Measurements from ENCODE around the gene LRRTM2. TPM values are rescaled to one million over a fixed set of nuclear protein-coding genes. Genes with fewer than 3 reads are reported as not detected.

LRRTM2 gene
- total and polyA plus RNA-seq, 2 donors (not counting 1 experiment from before 2014, with no cell fraction given), result 0.01 TPM; not detected in 1

DNA sequence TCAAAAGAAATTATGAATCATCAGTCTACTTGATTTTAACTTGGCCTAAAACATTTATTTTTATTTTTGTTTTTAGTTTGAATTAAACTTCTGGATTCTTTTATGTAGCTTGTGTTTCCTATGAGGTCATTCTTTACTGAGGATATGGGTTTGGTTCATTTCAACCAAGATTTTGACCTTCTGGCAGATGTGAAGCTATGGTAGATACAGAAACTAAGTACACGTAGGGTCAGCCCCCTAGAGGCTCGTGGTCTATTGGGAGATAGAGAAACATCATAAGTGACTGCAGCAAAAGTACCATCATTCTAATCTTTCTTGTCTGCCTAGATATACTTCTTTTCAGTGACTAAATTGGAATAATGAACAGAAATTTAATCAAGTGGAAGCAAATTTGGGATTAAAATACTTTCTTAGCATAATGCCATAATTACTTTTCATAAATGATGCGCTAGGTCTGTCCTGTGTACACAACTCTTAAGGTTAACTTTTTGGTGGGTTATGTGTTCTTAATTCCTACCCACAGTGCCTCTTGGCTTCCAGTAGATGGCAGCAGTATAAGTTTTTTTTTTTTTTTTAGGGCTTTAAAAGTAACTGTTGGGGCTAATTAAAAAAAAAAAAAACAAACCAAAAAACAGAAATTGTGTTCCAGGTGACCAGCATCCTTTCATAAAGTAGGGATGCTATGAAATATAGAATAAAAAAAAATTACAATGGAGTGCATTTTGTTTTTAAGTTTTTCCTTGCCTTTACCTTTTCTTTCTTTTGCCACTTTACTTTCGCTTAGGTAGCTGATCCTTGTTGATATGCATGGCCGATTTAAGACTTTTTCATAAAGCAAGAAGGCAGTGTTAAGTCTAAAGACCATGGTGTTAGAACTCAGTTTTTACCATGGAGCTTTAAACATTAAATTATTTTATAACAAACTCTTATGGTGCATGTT is 49.9 kb downstream of the LRRTM2 start:
- H3K4me1 ChIP-seq (ENCODE audit: control insufficient read depth in 2 of 2, insufficient read depth in 2 of 2, low read length in 2 of 2), result no peaks in the 10 kb centered on the region
- ATAC-seq (ENCODE audit: low read depth), result peak; percentile 39
- peak; percentile 25 for DNase-seq
- peaks cover 0 to 17% of the 10 kb centered on the region in 2 experiments for H3K36me3 ChIP-seq (replicated peaks in 1 of 2; ENCODE audit: control extremely low read depth in 1 of 2, control insufficient read depth in 1 of 2, extremely low read depth in 1 of 2, insufficient read depth in 2 of 2, low read length in 1 of 2)
- ChIA-PET POLR2A (interaction anchor here (0.6 kb wide), 1 partner anchor 98 kb away, joined by 4 read pairs; no protein-coding TSS in a partner anchor), CTCF (interaction anchor here (0.6 to 2.8 kb wide), 19 partner anchors 8 to 567 kb away, joined by 3 to 12 read pairs (median 4); no protein-coding TSS in a partner anchor)
- no peak overlapping the region for H3K4me2 ChIP-seq (replicated peaks; ENCODE audit: low read depth, low read length, poor library complexity, severe bottlenecking)
- Mint-ChIP-seq H3K4me3 (no peak overlapping the region), H3K4me1 (no peaks in the 10 kb centered on the region), H3K27ac (no peak overlapping the region), H3K27me3 (no peaks in the 10 kb centered on the region), H3K9me3 (ENCODE audit: insufficient read depth) (no peaks in the 10 kb centered on the region)
- TF ChIP-seq EZH2 (IDR thresholded peaks at IDR 0.05; ENCODE audit: borderline replicate concordance, insufficient read depth, low read depth, low read length, poor library complexity, severe bottlenecking), result no peak
- TF ChIP-seq, protein P1, sequence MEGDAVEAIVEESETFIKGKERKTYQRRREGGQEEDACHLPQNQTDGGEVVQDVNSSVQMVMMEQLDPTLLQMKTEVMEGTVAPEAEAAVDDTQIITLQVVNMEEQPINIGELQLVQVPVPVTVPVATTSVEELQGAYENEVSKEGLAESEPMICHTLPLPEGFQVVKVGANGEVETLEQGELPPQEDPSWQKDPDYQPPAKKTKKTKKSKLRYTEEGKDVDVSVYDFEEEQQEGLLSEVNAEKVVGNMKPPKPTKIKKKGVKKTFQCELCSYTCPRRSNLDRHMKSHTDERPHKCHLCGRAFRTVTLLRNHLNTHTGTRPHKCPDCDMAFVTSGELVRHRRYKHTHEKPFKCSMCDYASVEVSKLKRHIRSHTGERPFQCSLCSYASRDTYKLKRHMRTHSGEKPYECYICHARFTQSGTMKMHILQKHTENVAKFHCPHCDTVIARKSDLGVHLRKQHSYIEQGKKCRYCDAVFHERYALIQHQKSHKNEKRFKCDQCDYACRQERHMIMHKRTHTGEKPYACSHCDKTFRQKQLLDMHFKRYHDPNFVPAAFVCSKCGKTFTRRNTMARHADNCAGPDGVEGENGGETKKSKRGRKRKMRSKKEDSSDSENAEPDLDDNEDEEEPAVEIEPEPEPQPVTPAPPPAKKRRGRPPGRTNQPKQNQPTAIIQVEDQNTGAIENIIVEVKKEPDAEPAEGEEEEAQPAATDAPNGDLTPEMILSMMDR (IDR thresholded peaks at IDR 0.05), result peak; percentile 72
- no peak overlapping the region for H2AFZ ChIP-seq (ENCODE audit: insufficient read depth, low read depth, low read length, poor library complexity, severe bottlenecking)
- WGBS (ENCODE audit: insufficient coverage), result no CpG with 5 or more reads among the region's 5 CpGs
- H3K4me3 ChIP-seq (ENCODE audit: control extremely low read depth in 1 of 5, extremely low read depth in 1 of 5, insufficient read depth in 1 of 5, low read depth in 2 of 5, low read length in 4 of 5), result no peak overlapping the region
- H4K20me1 ChIP-seq (ENCODE audit: control insufficient read depth, insufficient read depth, low read length, poor library complexity, severe bottlenecking), result peaks cover 12% of the 10 kb centered on the region
- H3K9me3 ChIP-seq (ENCODE audit: control extremely low read depth in 1 of 3, control insufficient read depth in 2 of 3, insufficient read depth in 1 of 3, low read length in 2 of 3), result no peaks in the 10 kb centered on the region
- no peak overlapping the region for H3K9ac ChIP-seq (ENCODE audit: low read length)
- no peaks in the 10 kb centered on the region for H3K27me3 ChIP-seq (replicated peaks in 1 of 4; ENCODE audit: control extremely low read depth in 1 of 4, control insufficient read depth in 3 of 4, insufficient read depth in 4 of 4, low read length in 3 of 4)
- peaks cover 2% of the 10 kb centered on the region for H3K79me2 ChIP-seq (ENCODE audit: control insufficient read depth, insufficient read depth, low read length)
- no peak overlapping the region for H3K27ac ChIP-seq (ENCODE audit: low read length in 2 of 2)
- intact Hi-C loops (cut with micrococcal nuclease), result no loop called here

- Histone ChIP-seq H3K4me1 (ENCODE audit: control insufficient read depth in 2 of 2, insufficient read depth in 2 of 2, low read length in 2 of 2) (no peaks in the 10 kb centered on the region), H3K9ac (ENCODE audit: low read length) (no peak overlapping the region), H3K27ac (ENCODE audit: low read length in 2 of 2) (no peak overlapping the region), H3K27me3 (replicated peaks in 1 of 4; ENCODE audit: control extremely low read depth in 1 of 4, control insufficient read depth in 3 of 4, insufficient read depth in 4 of 4, low read length in 3 of 4) (no peaks in the 10 kb centered on the region), H3K36me3 (replicated peaks in 1 of 2; ENCODE audit: control extremely low read depth in 1 of 2, control insufficient read depth in 1 of 2, extremely low read depth in 1 of 2, insufficient read depth in 2 of 2, low read length in 1 of 2) (peaks cover 0 to 17% of the 10 kb centered on the region in 2 experiments), H3K79me2 (ENCODE audit: control insufficient read depth, insufficient read depth, low read length) (peaks cover 4% of the 10 kb centered on the region), H3K4me2 (replicated peaks; ENCODE audit: low read depth, low read length, poor library complexity, severe bottlenecking) (no peak overlapping the region), H3K9me3 (ENCODE audit: control extremely low read depth in 1 of 3, control insufficient read depth in 2 of 3, insufficient read depth in 1 of 3, low read length in 2 of 3) (no peaks in the 10 kb centered on the region), H4K20me1 (ENCODE audit: control insufficient read depth, insufficient read depth, low read length, poor library complexity, severe bottlenecking) (peaks cover 12% of the 10 kb centered on the region), H3K4me3 (ENCODE audit: control extremely low read depth in 1 of 5, extremely low read depth in 1 of 5, insufficient read depth in 1 of 5, low read depth in 2 of 5, low read length in 4 of 5) (no peak overlapping the region), H2AFZ (ENCODE audit: insufficient read depth, low read depth, low read length, poor library complexity, severe bottlenecking) (no peak overlapping the region)
- DNase-seq (peak; percentile 7), ATAC-seq (ENCODE audit: low read depth) (no peak)
- WGBS (ENCODE audit: insufficient coverage), result 96% methylated on average over 5 of the region's 7 CpGs
- CTCF ChIA-PET, result interaction anchor here (0.6 to 2.8 kb wide), 13 partner anchors 9 to 544 kb away, joined by 3 to 12 read pairs (median 4); no protein-coding TSS in a partner anchor
- no peak for TF ChIP-seq EZH2 (IDR thresholded peaks at IDR 0.05; ENCODE audit: borderline replicate concordance, insufficient read depth, low read depth, low read length, poor library complexity, severe bottlenecking)
- TF ChIP-seq, protein P1 (IDR thresholded peaks at IDR 0.05), result no peak
- H3K27ac Mint-ChIP-seq, result no peak overlapping the region
- H3K27me3 Mint-ChIP-seq, result no peaks in the 10 kb centered on the region
- no peaks in the 10 kb centered on the region for H3K4me1 Mint-ChIP-seq
- no peak overlapping the region for H3K4me3 Mint-ChIP-seq
- POLR2A ChIA-PET, result no interaction called here
- no peaks in the 10 kb centered on the region for H3K9me3 Mint-ChIP-seq (ENCODE audit: insufficient read depth)
- intact Hi-C loops (cut with micrococcal nuclease), result no loop called here
Observed at GRCh38 chr5:138824516-138824915, 50.6 kb downstream of the LRRTM2 start.
